HL-60/S4 (cell line): Measurements from ENCODE around the gene PKDREJ.

Experiments
- in situ Hi-C: fragments of 300-500 bp; cut with MboI; formaldehyde crosslinking; loops from 2 replicates; pipeline ENCODE4 v1.14.3; 2022; ENCODE audit warnings: low sequenced_read_pairs

PKDREJ gene

DNA sequence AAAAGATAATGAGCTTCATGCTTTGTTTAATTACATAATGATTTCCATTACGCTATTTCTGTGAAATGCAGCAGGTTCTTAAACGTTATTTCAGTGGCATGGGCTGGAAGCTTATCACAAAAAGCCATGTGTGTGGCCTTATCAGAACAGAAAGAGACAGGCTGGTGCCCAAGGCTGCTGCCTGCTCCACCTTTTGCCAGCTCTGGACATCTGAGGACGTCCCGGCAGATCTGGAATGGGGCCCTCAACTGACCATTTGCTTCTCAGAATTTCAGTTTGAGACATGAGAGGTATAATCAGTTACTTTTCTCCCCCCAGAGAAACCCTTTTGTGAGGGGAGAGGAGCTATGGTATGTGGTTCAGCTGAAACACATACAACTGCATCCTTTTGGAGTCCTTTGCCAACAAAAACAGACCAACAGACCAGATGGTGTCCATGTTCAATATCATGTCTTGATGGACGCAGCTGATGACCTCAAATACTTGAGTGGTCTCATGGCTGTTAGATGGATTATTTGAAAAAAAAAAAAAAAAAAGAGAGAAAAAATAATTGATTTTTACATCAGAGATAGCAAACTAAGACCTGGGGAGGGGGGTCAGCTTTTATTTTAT, 21.6 kb downstream of the PKDREJ start:
- in situ Hi-C loops, result no loop called here

DNA sequence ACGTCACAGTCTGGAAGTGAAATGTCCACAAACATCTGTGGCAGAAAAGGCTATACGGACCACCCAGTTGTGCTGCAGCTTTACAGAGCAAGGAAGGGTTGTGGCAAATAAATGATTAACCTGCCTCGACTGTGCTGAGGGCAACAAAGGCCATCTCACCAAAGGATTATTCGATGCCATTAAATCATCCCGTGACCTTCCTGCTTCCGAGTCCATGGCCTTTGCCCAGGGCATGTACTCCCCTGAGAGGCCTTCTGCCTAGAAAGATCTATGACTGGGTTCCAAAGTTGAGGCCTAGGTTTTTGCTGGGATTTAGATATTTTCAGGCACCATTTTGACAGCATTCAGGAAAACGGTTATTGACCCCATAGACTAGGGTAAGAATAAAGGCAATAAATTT, 22.2 kb downstream of the PKDREJ start:
- in situ Hi-C loops, result no loop called here

DNA sequence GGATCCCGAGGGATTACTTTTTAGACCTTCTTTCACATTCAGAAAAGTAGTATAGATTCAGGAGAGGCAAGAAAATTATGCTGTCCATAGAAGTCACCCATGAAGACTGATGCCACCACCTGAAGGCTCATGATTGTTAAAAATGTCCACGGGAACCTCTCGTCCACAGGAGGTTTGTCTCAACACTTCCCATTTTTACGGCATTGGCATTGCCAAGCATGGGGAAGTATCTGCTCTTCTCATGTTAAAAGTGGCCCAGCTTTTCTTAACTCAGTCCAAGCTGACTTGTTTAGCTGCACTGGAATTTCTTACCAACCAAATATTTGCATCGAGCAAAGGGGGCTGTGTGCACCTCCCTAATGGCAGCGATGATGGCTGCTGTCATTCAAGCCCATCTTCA, 22.6 kb downstream of the PKDREJ start:
- in situ Hi-C loops, result no loop called here

DNA sequence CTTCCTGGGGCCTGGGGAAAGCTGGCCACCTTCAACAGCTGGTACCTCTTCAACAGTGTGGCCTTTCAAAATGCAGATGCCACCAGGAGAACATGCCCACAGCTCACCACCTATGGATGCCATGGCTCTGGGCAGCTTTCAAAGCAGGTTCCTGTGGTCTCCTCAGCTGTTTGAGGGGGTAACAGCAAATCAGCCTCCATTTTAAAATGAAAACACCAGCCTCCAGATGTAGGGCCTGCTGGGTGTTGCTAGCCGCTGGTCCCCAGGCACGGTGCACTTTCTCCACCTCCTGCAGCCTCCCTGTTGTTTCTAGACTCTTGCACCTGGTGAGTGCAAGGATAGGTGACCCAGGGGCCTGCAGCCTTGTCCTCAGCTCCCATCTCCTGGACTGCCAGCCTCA, 23.1 kb downstream of the PKDREJ start:
- in situ Hi-C loops, result no loop called here

DNA sequence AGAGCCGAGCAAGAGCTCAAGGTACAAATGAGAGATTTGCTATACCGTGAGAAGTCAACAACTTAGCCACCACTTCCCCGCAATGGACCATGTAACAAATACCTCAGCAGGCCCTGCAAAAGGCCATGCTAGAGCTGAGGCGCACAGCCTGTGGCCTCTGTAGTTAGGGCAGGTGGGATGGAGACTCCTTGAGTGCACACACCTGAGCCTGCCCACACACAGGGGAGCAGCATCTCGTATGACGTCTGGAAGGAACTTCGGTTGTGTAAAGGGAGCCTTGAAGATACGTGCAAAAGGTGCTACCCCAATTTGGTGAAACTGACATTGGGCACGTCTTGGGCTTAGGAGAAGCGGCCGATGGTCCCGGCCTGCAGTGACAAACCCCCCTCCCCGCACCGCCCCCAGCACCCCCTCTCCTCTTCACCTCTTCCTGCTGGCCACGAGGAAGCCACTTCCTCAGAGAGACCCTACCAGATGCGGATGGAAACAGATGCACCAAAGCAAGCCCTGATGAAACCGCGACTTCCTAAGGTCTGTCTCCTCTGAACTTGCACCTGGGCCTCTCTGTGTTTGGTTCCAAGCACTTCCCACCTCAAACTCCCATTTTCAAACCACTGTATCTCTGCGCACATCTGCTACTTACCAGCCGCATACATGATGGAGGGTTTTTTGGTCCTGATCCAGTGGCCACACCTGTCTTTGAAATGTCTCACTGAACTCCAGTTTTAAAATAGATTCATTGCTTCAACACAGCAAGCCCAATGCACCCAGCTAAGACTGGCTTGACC, 23.7 kb downstream of the PKDREJ start:
- in situ Hi-C loops, result no loop called here

DNA sequence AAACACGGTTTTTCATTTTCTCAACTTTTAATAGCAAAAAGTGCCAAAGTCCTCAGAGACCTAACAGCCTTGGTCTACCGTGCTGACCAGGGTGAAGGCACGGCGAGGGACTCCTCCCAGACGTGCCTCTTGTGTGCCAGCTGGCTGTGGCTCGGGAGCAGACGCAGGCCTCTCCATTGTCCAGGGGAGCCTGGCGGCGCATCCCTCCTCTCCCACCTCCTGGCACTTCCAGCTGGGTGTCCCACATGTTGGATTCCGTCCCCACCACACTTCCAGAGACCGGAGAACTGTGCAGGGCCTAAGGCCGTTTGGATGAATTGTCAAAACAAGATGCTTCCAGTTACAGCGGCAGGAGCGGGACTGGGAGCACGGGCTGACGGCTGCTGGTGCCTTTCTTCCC, 24.6 kb downstream of the PKDREJ start:
- in situ Hi-C loops, result no loop called here

DNA sequence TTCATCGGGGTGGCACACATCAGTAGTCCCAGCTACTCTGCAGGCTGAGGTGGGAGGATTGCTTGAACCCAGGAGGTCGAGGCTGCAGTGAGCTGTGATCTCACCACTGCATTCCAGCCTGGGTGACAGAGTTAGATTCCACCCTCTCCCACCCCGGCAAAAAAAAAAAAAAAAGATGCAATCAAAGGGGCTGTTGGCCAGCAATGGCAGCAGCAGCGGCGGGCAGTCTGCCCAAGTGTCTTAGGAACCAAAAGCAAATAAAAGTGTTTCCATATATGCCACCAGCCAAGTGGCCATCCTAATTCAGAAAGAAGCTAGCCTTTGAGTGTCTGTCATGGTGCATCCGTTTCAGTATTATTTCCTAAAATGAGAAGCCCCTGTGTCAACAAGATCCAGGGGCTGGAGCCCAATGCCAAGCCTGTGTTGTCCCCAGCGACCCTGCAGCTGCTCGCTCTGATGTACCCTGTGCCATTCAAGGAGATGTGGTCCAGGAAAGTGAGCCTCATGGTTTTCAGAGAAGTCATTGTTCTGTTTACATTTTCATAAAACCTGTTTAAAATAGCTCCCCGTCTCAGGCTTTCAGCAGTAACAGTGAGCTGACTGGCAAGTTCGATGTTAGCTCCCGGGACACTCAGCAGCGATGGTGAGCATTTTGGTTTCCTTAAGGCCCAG, 25.6 kb downstream of the PKDREJ start:
- in situ Hi-C loops, result no loop called here

DNA sequence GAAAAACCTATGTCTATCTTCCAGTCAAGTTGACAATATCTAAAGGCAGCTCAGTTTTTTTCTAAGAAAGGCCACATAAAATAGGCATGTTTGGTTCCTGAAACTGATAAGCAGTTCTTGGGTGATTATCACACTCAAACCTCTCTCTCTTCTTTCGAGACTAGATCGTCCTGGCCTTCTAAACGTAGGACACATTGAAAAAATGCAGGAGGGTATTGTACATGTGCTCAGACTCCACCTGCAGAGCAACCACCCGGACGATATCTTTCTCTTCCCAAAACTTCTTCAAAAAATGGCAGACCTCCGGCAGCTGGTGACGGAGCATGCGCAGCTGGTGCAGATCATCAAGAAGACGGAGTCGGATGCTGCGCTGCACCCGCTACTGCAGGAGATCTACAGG, 28.2 kb downstream of the PKDREJ start:
- in situ Hi-C loops, result no loop called here

DNA sequence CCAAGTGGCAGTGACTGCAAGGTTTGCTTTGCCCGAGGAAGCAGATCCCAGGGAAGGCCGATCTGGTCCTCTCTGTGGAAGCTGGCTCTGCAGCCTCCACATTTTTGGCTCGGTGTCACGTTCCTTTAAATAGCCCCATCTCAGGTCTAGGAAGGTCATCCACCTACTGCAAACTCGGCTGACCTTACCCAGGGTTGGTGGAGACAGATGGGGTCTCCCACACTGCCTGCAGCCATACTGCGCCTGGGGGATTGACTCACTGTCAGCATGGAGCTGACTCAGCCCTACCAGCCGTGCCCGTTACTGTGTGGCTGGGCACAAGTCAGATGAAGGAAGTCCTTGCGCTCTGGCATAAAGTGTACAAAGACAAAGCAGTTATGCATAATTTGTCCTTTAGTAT, 29.9 kb downstream of the PKDREJ start:
- in situ Hi-C loops, result no loop called here

DNA sequence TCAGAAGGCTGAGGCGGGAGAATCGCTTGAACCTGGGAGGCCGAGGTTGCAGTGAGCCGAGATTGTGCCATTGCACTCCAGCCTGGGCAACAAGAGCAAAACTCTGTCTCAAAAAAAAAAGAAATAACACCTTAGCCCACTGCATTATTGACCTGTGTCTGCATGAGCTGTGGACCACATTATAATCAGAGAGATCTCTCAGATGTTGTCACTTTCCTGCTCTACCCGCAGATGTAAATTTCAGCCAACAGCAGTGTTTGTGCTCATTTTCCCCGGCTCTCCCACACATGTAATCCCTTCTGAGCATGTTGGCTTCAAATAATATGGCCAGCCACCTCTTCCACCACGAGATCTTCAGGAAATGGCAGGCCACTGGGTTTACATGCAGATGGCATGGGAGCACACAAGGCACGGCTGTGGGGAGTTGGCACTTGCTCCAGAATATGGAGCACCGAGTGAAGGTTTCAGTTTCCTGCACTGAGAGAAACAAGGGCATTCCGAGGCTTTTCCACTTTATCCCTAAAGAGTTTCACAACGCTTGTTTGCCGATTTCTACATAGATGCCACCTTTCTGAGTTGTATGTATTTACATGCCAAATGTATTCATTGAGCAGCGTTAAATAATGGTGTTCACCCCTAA, 32.8 kb downstream of the PKDREJ start:
- in situ Hi-C loops, result no loop called here

DNA sequence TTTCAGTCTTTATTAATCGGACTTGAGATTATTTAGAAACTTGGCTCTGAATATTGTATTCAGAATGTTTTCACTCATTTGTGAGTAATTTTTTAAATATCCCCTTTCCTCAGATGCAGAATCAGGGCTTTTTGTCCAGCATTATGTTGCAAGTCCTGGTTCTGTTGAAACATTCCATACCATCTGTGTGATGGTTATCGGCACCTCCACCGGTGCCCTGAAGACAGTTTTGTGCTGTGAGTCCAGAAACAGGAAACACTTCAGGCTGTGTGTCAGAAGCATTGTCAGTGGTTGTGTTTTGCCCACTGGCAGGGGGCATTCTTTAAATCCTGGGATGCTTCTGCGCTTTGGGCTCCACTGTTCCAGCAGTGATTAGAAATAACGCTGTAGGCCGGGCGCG, 33.4 kb downstream of the PKDREJ start:
- in situ Hi-C loops, result no loop called here

DNA sequence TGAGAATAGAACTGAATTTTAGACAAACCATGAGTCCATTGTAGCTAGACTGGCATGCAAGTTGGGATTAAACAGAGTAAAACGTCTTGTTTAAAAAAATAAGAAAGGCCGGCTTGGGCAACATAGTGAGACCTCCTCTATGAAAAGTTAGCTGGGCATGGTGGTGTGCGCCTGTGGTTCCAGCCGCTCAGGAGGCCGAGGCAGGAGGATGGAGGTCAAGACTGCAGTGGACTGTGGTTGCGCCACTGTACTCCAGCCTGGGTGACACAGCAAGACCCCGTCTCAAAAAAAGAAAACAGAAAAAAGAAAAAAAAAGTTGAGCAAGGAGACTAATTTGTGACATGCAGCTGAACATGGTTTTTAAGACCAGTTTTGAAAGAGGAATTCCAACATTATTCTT, 36.6 kb downstream of the PKDREJ start:
- in situ Hi-C loops, result no loop called here

DNA sequence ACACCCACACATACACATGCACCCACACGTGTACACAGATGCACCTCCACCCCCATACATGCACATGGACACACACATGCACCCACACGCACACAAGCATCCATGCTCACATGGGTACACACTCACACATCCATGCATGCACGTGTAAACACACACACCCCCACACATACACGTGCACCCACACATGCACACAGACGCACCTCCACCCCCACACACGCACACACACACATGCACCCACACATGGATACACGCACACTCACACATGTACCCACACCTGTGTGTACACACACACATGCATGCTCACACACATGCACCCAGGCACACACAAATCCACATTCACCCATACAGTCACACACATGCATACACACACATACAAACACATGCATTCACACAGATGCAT, 37.5 kb downstream of the PKDREJ start:
- in situ Hi-C loops, result no loop called here

DNA sequence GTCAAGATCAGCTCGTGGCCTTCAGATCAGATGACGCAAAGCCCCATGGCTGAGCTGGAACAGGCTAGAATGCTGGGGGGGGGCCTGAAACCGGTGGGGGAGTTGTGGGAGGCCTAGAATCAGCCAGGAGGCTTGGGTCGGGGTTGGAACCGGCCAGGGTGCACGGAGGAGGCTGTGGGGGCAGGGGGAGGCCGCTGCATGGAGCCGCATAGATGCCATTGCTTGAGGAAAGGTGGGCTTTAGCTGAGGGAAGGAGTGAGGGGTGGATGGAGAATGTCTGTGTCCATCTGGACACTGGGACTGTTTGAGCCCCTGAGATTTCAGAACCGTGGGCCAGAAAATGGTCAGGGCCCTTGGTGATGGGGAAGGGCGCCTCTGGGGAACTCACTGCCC, 38.2 kb downstream of the PKDREJ start:
- in situ Hi-C loops, result no loop called here

DNA sequence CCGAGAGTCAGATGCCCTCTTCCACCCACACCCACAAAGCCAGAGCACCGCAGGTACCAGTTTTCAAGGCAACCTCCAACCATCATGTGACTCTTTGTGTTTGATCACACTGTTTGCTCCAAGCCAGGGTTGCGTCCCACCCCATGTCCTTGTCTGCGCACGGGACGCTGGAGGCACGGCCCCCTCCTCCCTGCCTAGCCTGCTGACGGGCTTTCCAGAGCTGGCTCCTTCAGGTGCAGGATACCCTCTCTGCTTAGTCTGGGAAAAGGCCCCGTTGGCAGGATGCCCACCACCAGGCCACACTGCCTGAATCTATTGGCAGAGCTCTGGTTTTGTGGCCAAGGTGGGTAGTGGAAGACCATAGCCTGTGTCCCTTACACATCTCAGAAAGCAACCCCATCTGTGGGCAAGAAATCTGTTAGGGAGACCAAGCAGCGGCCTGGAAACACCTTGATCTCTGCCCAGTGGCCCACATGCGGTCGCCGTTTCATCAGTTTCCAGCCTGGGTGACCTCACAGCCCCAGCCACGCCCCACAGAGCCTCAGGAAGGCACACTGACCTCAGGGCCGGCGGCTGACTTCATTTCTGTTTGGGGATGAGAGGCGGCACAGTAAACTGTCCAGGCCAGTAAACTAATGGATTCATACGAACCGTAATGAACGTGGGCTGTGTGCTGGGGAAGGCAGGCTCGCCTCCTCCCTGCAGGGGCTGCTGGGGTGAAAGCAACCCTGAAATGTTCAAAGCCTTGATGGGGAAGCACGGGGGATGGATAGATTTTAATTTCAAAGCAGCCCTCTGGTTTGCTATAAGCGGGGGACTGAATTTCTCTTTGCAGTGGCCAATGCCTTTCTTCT, 38.9 kb downstream of the PKDREJ start:
- in situ Hi-C loops, result no loop called here

DNA sequence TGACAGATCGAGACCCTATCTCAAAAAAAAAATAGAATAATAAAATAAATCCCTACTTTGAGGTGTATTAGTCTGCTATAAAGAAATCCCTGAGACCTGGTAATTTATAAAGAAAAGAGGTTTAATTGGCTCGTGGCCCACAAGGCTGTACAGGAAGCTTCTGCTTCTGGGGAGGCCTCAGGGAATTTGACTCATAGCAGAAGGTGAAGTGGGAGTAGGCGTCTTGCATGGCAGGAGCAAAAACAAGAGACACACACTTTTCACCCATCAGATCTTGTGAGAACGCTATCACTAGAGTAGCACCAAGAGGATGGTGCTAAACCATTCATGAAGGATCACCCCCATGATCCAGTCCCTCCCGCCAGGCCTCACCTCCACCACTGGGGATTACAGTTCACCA, 42.2 kb downstream of the PKDREJ start:
- in situ Hi-C loops, result no loop called here

DNA sequence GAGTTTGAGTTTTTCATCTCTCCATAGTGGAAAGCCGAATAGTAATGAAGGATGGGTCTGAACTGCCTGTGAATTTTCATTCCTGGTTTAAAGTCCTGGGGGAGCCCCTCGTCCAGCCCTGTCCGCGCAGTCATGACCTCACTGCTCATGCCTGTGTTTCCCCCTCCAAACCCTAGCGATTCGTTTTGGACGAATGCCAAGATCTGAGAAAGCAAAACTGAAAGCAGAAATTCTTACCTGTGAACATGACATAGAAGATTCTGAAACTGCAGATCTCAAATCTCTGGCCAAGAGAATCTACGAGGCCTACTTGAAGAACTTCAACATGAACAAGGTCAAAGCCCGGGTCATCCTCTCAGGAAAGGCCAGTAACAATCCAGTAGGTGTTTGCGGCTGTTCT, 43.5 kb downstream of the PKDREJ start:
- in situ Hi-C loops, result no loop called here

DNA sequence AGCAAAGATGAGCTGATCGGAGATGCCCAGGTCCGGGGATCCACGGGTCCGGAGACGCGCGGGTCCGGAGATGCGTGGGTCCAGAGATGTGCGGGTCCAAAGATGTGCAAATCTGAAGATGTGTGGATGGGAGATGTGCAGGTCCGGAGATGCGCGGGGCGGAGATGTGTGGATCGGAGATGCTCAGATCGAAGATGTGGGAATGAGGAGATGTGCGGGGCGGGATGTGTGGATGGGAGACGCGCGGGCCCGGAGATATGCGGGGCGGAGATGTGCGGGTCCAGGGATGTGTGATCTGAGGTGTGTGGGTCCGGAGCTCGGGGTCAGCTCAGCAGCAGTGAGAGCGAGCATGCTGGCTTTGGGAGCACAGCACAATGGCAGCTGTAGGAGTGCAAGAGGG, 48.5 kb downstream of the PKDREJ start:
- in situ Hi-C loops, result no loop called here

DNA sequence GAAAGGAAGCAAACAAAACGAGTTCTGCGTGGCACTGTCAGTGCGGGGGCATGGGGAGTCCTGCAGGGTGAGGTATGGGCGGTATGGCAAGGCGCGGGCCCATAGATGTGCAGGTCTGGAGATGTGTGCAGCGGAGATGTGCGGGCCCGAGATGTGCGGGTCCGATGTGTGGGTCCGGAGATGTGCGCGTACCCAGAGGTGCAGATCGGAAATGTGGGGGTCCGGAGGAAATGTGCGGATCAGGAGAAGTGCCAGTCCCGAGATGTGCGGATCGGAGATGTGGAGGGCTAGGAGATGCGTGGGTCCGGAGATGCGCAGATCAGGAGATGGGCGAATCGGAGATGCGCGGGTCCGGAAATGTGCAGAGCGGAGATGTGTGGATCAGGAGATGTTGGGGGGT, 49.0 kb downstream of the PKDREJ start:
- in situ Hi-C loops, result no loop called here

DNA sequence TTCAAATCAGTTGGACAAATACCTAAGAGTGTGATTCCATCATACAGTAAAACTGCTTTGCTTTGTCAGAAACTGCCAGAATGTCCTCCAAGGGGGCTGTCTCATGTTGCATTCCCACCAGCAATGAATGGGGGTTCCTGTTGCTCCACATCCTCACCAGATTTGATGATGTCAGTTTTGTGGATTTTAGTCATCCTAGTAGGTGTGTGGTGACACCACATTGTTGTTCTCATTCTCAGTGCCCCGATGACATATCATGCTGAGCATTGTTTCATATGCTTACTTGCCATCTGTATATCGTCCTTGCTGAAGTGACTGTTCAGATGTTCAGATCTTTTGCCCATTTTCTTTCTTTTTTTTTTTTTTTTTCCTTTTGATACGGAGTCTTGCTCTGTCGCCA, 50.1 kb downstream of the PKDREJ start:
- in situ Hi-C loops, result no loop called here

DNA sequence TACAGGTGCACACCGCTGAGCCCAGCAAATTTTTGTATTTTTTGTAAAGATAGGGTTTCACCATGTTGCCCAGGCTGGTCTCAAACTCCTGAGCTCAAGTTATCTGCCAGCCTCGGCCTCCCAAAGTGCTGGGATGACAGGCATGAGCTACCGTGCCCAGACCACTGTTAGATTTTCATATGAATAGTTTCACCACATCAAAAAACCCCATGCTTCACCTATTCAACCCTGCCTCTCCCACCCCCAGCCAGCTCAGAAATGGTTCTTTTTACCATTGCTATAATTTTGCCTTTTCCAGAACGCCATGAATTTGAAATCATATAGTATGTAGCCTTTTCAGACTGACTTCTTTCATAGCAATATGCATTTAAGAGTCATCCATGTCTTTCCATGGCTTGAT, 50.9 kb downstream of the PKDREJ start:
- in situ Hi-C loops, result no loop called here
